ENCODE data around the gene NDUFAF8.

Gene NDUFAF8

GRCh38 chr17:81240761-81241160 lies 1.6 kb downstream of the NDUFAF8 start:
- no peak for DNase-seq

GRCh38 chr17:81241203-81241602 lies 2.1 kb downstream of the NDUFAF8 start:
- DNase-seq, result no peak

GRCh38 chr17:81241648-81242420 lies 2.7 kb downstream of the NDUFAF8 start:
- no peak for DNase-seq

- DNase-seq, result no peak
These were observed 3.6 kb downstream of the NDUFAF8 start for GRCh38 chr17:81242421-81243332.

- no peak for DNase-seq
These were observed 4.2 kb downstream of the NDUFAF8 start for GRCh38 chr17:81243333-81243664.

GRCh38 chr17:81244358-81245023 lies 5.4 kb downstream of the NDUFAF8 start:
- no peak for DNase-seq

GRCh38 chr17:81245024-81245664 lies 6.0 kb downstream of the NDUFAF8 start:
- DNase-seq, result no peak

GRCh38 chr17:81245665-81246342 lies 6.7 kb downstream of the NDUFAF8 start:
- DNase-seq, result no peak

GRCh38 chr17:81246343-81246670 lies 7.2 kb downstream of the NDUFAF8 start:
- DNase-seq, result no peak

GRCh38 chr17:81246679-81247338 lies 7.7 kb downstream of the NDUFAF8 start:
- no peak for DNase-seq

- DNase-seq, result no peak
These were observed 8.3 kb downstream of the NDUFAF8 start for GRCh38 chr17:81247339-81247990.

GRCh38 chr17:81248649-81249048 lies 9.5 kb downstream of the NDUFAF8 start:
- DNase-seq, result no peak

GRCh38 chr17:81249223-81250040 lies 10.3 kb downstream of the NDUFAF8 start:
- no peak for DNase-seq

GRCh38 chr17:81250286-81251093 lies 11.4 kb downstream of the NDUFAF8 start:
- no peak for DNase-seq

- DNase-seq, result no peak
These were observed 12.1 kb downstream of the NDUFAF8 start for GRCh38 chr17:81251094-81251708.

- peak; percentile 83 for DNase-seq
These were observed 12.7 kb downstream of the NDUFAF8 start for GRCh38 chr17:81251709-81252301.

- DNase-seq, result no peak
These were observed 13.3 kb downstream of the NDUFAF8 start for GRCh38 chr17:81252326-81252986.

GRCh38 chr17:81252987-81253329 lies 13.8 kb downstream of the NDUFAF8 start:
- DNase-seq, result no peak

All from NCI-H2107 (cell line).